Activated CD4-positive, alpha-beta T cell treated with anti-CD3 and anti-CD28 coated beads for 1 hour (primary cell): ENCODE data around the gene EWSR1.
"Not testable (repeated sequence)": the region's sequence is repeated elsewhere in the genome, so short reads cannot be mapped to it uniquely, and the experiment has no call there.

ENCODE experiments used
- DNase-seq: peaks from one replicate; pipeline ENCODE4 v3.0.0-alpha.2; 2020

Gene EWSR1

GRCh38 chr22:29267858-29268510, at the start of gene EWSR1, which contains the start of gene RHBDD3:
Gene EWSR1 (plus strand): TSS chr22:29268268. CDS start chr22:29268337, 69 bp downstream.
Gene RHBDD3 (minus strand): TSS chr22:29267981. CDS start chr22:29265626, 2,355 bp downstream.
- DNase-seq = peak; percentile 95

GRCh38 chr22:29218758-29219408, 49.2 kb upstream of the EWSR1 start:
- DNase-seq = no peak

- DNase-seq = not testable (repeated sequence)
Observed at GRCh38 chr22:29219409-29219782, 48.7 kb upstream of the EWSR1 start.

- DNase-seq = no peak
Observed at GRCh38 chr22:29219881-29220670, 48.0 kb upstream of the EWSR1 start.

GRCh38 chr22:29224121-29224858, 43.8 kb upstream of the EWSR1 start:
- DNase-seq = no peak

- DNase-seq = no peak
Observed at GRCh38 chr22:29224859-29225410, 43.1 kb upstream of the EWSR1 start.

- no peak for DNase-seq
Observed at GRCh38 chr22:29225422-29226090, 42.5 kb upstream of the EWSR1 start.

GRCh38 chr22:29226351-29226981, 41.6 kb upstream of the EWSR1 start:
- no peak for DNase-seq

- no peak for DNase-seq
Observed at GRCh38 chr22:29230972-29231875, 36.8 kb upstream of the EWSR1 start.

GRCh38 chr22:29231971-29232959, 35.8 kb upstream of the EWSR1 start:
- no peak for DNase-seq

- no peak for DNase-seq
Observed at GRCh38 chr22:29233277-29233877, 34.7 kb upstream of the EWSR1 start.

- DNase-seq = not testable (repeated sequence)
Observed at GRCh38 chr22:29240481-29240880, 27.6 kb upstream of the EWSR1 start.

- no peak for DNase-seq
Observed at GRCh38 chr22:29243874-29244446, 24.1 kb upstream of the EWSR1 start.

- DNase-seq = no peak
Observed at GRCh38 chr22:29244785-29245625, 23.1 kb upstream of the EWSR1 start.

- peak; percentile 55 for DNase-seq
Observed at GRCh38 chr22:29245626-29246385, 22.3 kb upstream of the EWSR1 start.

GRCh38 chr22:29247891-29248290, 20.2 kb upstream of the EWSR1 start:
- not testable (repeated sequence) for DNase-seq

GRCh38 chr22:29251265-29251664, 16.8 kb upstream of the EWSR1 start:
- DNase-seq = no peak
